ENCODE results near the gene SPEN. TPM values are rescaled to one million over a fixed set of nuclear protein-coding genes. Genes with fewer than 3 reads are reported as not detected.

SPEN gene
- total and polyA plus RNA-seq, 2 of the 13 experiments (the other 11 are each of a cell fraction or from before 2014, with no cell fraction given): 4.8 to 14.0 TPM

DNA sequence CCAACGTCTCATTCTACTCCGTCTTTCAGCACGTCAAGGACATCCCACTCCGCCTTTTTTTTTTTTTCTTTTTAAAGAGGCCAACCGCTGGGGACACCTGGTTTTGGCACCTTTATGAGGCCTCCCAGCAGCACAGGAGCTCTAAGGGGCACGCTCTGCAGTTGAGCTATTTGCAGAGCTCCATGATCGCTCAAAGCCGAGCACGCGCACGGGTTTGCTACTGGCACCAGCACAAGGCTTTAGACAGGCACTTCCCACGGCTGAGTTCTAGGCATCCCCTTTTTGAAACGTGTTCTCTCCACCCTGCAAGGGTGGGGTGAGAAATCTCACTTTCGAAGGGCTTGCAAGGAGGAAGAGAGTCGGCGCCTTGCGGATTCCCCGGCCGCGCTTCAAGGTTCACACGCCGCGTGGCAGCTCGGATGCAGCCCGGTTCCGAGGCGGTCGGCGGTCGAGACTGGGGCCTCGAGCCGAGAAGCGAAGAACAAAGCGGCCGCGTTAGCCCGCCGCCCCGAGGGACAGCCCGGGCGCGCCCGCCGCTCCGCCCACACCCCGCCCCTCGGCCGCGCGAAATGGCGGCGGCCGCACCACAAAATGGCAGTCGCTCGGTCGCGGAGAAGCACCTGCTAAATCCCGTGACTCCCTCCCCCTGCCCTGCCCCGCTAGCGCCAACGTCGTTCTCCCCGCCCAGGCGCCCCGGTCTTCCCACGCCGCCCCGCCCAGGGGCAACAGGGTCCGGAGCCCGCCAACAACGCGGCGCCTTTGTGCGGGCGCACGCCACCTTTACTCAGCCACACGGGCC, 12.9 kb upstream of the SPEN start (continued):
- TF ChIP-seq KIAA2018 (CRISPR knock-in tag; IDR thresholded peaks at IDR 0.05; ENCODE audit: borderline replicate concordance): no peak
- TF ChIP-seq ZNF264 (CRISPR knock-in tag; IDR thresholded peaks at IDR 0.05): peak; percentile 97
- peak; percentile 64; the same call in 1 of the 2 replicates for TF ChIP-seq YEATS2 (CRISPR knock-in tag; IDR thresholded peaks at IDR 0.05; ENCODE audit: borderline replicate concordance)
- TF ChIP-seq ZNF235 (CRISPR knock-in tag; IDR thresholded peaks at IDR 0.05; ENCODE audit: borderline replicate concordance): no peak
- TF ChIP-seq SAFB2 (CRISPR knock-in tag; IDR thresholded peaks at IDR 0.05; ENCODE audit: borderline replicate concordance, low read depth): peak; percentile 39; the same call in 1 of the 2 replicates
- no peak for TF ChIP-seq SPEN (CRISPR knock-in tag; IDR thresholded peaks at IDR 0.05; ENCODE audit: low read depth)
- no peak for TF ChIP-seq PAWR (CRISPR knock-in tag; IDR thresholded peaks at IDR 0.05; ENCODE audit: borderline replicate concordance)
- TF ChIP-seq, protein P1, sequence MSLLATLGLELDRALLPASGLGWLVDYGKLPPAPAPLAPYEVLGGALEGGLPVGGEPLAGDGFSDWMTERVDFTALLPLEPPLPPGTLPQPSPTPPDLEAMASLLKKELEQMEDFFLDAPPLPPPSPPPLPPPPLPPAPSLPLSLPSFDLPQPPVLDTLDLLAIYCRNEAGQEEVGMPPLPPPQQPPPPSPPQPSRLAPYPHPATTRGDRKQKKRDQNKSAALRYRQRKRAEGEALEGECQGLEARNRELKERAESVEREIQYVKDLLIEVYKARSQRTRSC (CRISPR knock-in tag; IDR thresholded peaks at IDR 0.05; ENCODE audit: low read depth): peak; percentile 84; the same call in 1 of the 2 replicates
- TF ChIP-seq SMAD9 (CRISPR knock-in tag; IDR thresholded peaks at IDR 0.05): no peak
- no peak for TF ChIP-seq MYNN (CRISPR knock-in tag; IDR thresholded peaks at IDR 0.05; ENCODE audit: low read depth)
- TF ChIP-seq, protein P2, sequence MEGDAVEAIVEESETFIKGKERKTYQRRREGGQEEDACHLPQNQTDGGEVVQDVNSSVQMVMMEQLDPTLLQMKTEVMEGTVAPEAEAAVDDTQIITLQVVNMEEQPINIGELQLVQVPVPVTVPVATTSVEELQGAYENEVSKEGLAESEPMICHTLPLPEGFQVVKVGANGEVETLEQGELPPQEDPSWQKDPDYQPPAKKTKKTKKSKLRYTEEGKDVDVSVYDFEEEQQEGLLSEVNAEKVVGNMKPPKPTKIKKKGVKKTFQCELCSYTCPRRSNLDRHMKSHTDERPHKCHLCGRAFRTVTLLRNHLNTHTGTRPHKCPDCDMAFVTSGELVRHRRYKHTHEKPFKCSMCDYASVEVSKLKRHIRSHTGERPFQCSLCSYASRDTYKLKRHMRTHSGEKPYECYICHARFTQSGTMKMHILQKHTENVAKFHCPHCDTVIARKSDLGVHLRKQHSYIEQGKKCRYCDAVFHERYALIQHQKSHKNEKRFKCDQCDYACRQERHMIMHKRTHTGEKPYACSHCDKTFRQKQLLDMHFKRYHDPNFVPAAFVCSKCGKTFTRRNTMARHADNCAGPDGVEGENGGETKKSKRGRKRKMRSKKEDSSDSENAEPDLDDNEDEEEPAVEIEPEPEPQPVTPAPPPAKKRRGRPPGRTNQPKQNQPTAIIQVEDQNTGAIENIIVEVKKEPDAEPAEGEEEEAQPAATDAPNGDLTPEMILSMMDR (CRISPR knock-in tag; IDR thresholded peaks at IDR 0.05): no peak; the same call in 1 of the 2 replicates
- TF ChIP-seq ZNF766 (CRISPR knock-in tag; IDR thresholded peaks at IDR 0.05; ENCODE audit: borderline replicate concordance): peak; percentile 77; the same call in 1 of the 2 replicates
